NB4 (cell line): Measurements from ENCODE around the gene IL1A.

Experiments
- CTCF ChIP-seq: IDR thresholded peaks from one replicate; pipeline ENCODE4 v1.5.1; 2012; ENCODE audit warnings: low read depth, low read length
- POLR2A ChIP-seq: IDR thresholded peaks from 2 replicates; pipeline ENCODE4 v1.6.1; 2011; ENCODE audit warnings: mild to moderate bottlenecking; ENCODE audit not compliant: insufficient read length; ENCODE audit errors: extremely low read depth

GRCh38 chr2:112793449-112793978 is 9.2 kb upstream of the IL1A start:
- TF ChIP-seq POLR2A (no peak), CTCF (no peak)
